Parathyroid adenoma (tissue), 2 donors: ENCODE results near the gene GLIS1.

Source experiments
- H2AFZ ChIP-seq: fragments of 300-600 bp; sonication (generic); one replicate; pipeline ENCODE4 v1.7.0; 2017; ENCODE audit warnings: antibody characterized with exemption, mild to moderate bottlenecking
- H3K27ac ChIP-seq: fragments of 300-600 bp; sonication (generic); one replicate; pipeline ENCODE4 v1.7.0; 2017
- H3K27me3 ChIP-seq: fragments of 300-600 bp; sonication (generic); one replicate; pipeline ENCODE4 v1.7.0; 2017; ENCODE audit warnings: low read length; ENCODE audit not compliant: control insufficient read depth, insufficient read depth
- H3K36me3 ChIP-seq: fragments of 300-600 bp; sonication (generic); one replicate; pipeline ENCODE4 v1.7.0; 2017; ENCODE audit warnings: low read length; ENCODE audit not compliant: control insufficient read depth, insufficient read depth
- H3K4me1 ChIP-seq: fragments of 300-600 bp; sonication (generic); one replicate; pipeline ENCODE4 v1.7.0; 2017; ENCODE audit warnings: control low read depth
- H3K4me2 ChIP-seq: fragments of 300-600 bp; sonication (generic); one replicate; pipeline ENCODE4 v1.7.0; 2017; ENCODE audit warnings: low read length
- H3K4me3 ChIP-seq: fragments of 300-600 bp; sonication (generic); one replicate; pipeline ENCODE4 v1.7.0; 2017; ENCODE audit warnings: low read depth, low read length
- H3K79me2 ChIP-seq: fragments of 300-600 bp; sonication (generic); one replicate; pipeline ENCODE4 v1.7.0; 2017; ENCODE audit warnings: control low read depth
- H3K9ac ChIP-seq: fragments of 300-600 bp; sonication (generic); one replicate; pipeline ENCODE4 v1.7.0; 2017; ENCODE audit warnings: mild to moderate bottlenecking
- H3K9me3 ChIP-seq: fragments of 300-600 bp; sonication (generic); one replicate; pipeline ENCODE4 v1.7.0; 2017; ENCODE audit warnings: low read length; ENCODE audit not compliant: control insufficient read depth
- CTCF ChIP-seq: fragments of 300-600 bp; sonication (generic); IDR thresholded peaks from one replicate; pipeline ENCODE4 v1.7.0; 2017; ENCODE audit warnings: antibody characterized with exemption, mild to moderate bottlenecking
- donor health status: primary hyperparathyroidism.

GLIS1 gene

DNA sequence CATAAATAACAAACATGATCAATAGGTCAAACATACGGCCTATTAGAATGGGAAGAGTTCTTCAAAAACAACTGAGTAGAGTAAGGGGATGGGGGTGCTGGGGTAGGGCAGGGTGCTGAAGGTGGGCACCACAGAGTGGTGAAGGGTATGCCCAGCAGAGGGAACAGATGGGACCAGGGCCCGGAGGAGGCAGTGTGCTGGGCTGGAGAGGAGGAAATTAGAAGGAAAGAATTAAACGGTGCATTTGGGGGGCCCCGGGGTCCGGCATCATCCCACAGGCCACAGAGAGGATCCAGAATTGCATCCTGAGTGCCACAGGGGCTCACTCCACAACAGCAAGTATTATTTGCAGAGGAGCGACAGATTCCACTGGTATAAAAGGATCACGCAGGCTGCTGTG is 94.5 kb downstream of the GLIS1 start:
- TF ChIP-seq CTCF: no peak
- Histone ChIP-seq H3K36me3 (no peaks in the 10 kb centered on the region), H3K4me1 (no peaks in the 10 kb centered on the region), H2AFZ (no peak overlapping the region), H3K27me3 (no peaks in the 10 kb centered on the region), H3K4me2 (no peak overlapping the region), H3K9ac (no peak overlapping the region), H3K27ac (no peak overlapping the region), H3K4me3 (no peak overlapping the region), H3K79me2 (no peaks in the 10 kb centered on the region), H3K9me3 (no peaks in the 10 kb centered on the region)

DNA sequence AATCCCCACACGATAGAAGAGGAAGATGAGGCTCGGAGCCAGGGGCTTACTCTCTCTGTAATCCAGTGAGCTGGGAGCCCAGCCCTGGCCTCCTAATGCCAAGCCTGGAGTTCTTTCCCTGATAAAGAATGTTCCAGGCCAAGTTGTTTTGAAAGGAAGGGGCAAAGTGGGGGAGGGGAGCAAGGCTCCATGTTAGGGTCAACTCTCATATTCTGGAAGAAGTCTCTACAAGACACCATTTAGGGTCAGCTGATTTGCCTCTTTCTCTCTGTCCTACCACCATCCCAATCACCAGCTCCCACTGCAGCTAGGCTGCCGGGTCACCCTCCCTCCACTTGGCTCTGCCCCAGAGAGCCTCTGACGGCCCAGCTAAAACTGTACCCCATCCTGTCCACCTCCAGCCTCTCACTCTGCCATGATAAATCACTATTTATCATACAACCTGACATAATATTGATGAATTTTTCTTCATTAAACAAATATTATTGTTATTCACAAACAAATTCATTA is 95.0 kb downstream of the GLIS1 start:
- Histone ChIP-seq H3K36me3 (no peaks in the 10 kb centered on the region), H3K27ac (no peak overlapping the region), H3K4me3 (no peak overlapping the region), H3K79me2 (no peaks in the 10 kb centered on the region), H3K9ac (no peak overlapping the region), H2AFZ (no peak overlapping the region), H3K4me2 (no peak overlapping the region), H3K4me1 (no peaks in the 10 kb centered on the region), H3K9me3 (no peaks in the 10 kb centered on the region), H3K27me3 (no peaks in the 10 kb centered on the region)
- no peak for TF ChIP-seq CTCF

GRCh38 chr1:53643041-53643880 is 95.7 kb downstream of the GLIS1 start:
- Histone ChIP-seq H2AFZ (no peak overlapping the region), H3K36me3 (no peaks in the 10 kb centered on the region), H3K9ac (no peak overlapping the region), H3K27me3 (no peaks in the 10 kb centered on the region), H3K9me3 (no peaks in the 10 kb centered on the region), H3K27ac (no peak overlapping the region), H3K4me2 (no peak overlapping the region), H3K79me2 (no peaks in the 10 kb centered on the region), H3K4me1 (no peaks in the 10 kb centered on the region), H3K4me3 (no peak overlapping the region)
- TF ChIP-seq CTCF: no peak

GRCh38 chr1:53642607-53643006 is 96.4 kb downstream of the GLIS1 start:
- no peak overlapping the region for H3K9ac ChIP-seq
- no peaks in the 10 kb centered on the region for H3K27me3 ChIP-seq
- no peaks in the 10 kb centered on the region for H3K4me1 ChIP-seq
- H3K4me2 ChIP-seq: no peak overlapping the region
- no peak for TF ChIP-seq CTCF
- no peak overlapping the region for H3K27ac ChIP-seq
- no peaks in the 10 kb centered on the region for H3K9me3 ChIP-seq
- no peaks in the 10 kb centered on the region for H3K36me3 ChIP-seq
- no peak overlapping the region for H2AFZ ChIP-seq
- no peak overlapping the region for H3K4me3 ChIP-seq
- H3K79me2 ChIP-seq: no peaks in the 10 kb centered on the region

GRCh38 chr1:53642215-53642555 is 96.8 kb downstream of the GLIS1 start:
- H3K27me3 ChIP-seq: no peaks in the 10 kb centered on the region
- no peak for TF ChIP-seq CTCF
- H3K4me3 ChIP-seq: no peak overlapping the region

More at GRCh38 chr1:53642215-53642555, 96.8 kb downstream of the GLIS1 start:
- Histone ChIP-seq H3K9ac (no peak overlapping the region), H3K4me1 (no peaks in the 10 kb centered on the region), H3K79me2 (no peaks in the 10 kb centered on the region), H3K27ac (no peak overlapping the region), H2AFZ (no peak overlapping the region), H3K9me3 (no peaks in the 10 kb centered on the region), H3K4me2 (no peak overlapping the region), H3K36me3 (no peaks in the 10 kb centered on the region)
